Measurements from ENCODE around the gene AP1G1.
"Not testable (repeated sequence)": the region's sequence is repeated elsewhere in the genome, so short reads cannot be mapped to it uniquely, and the experiment has no call there.

AP1G1 gene

DNA sequence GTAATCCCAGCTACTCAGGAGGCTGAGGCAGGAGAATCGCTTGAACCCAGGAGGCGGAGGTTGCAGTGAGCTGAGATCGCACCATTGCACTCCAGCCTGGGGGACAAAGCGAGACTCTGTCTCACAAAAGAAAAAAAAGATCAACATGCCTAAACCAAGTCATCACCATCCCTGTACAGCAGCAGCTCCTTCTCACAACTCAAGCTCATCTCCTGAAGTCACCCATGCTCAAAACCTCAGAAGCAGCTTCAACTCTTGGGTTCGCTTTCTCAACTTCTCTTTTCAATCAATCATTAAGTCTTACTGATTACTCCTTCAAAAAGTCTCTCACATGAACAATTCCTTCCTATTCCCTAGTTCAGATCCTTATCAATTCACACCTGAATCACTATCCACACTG is 115.5 kb downstream of the AP1G1 start:
- DNase-seq = no peak

DNA sequence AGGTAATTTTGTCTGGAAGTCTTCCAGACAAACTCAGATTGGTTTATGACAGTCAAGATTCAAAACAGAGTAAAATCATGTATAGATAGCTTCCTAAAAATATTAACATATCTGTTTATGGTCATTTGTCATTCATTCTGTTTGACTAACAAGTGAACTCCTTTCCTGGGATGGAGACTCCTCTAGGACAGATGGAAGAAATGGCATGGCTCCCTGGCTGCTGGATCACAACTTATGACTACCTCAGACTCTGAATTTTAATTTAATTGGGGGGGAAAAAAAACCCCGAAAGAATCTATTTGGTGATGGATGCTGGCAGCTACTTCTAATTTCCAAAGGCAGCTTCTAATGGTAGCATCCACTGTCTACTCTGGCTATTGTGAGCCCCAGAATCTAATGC is 118.7 kb downstream of the AP1G1 start:
- DNase-seq = no peak

GRCh38 chr16:71687861-71688260 is 120.8 kb downstream of the AP1G1 start:
- no peak for DNase-seq

DNA sequence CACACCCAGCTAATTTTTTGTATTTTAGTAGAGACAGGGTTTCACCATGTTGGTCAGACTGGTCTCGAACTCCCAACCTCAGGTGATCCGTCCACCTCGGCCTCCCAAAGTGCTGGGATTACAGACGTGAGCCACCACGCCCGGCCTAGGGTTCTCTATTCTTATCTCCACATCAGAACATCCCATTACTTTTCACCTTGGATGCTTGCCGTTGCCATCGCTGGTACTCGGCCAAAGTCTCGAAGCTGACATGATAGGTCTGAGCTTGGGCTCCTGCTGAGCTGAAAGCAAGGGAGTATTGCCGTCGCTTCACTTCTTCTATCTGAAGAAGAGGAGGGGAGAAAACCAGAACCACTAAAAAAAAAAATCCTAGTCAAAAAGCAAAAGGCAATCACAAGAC is 124.4 kb downstream of the AP1G1 start:
- DNase-seq = not testable (repeated sequence)

DNA sequence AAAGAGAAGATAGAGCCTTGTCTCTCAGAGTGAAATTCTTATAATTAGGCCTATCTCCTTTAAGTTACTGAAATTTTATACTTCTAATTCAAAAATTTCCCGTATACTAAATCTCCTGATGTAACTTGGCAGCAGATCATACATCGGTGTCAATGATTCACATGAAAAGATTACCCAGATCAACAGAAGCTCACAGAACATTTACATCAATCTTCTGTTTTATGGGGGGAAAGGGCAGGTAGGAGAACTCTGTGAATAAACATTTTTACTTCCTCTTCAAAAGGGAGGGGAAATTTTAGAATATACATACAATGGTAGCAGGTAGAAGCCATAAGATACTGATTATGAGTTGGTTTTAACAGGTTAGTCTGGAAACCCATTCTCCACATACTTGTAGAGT is 127.3 kb downstream of the AP1G1 start:
- DNase-seq = no peak

Data from T-helper 9 cell (primary cell).